GM19438 (cell line): ENCODE measurements around the gene ANKRD53.
"Not testable (repeated sequence)": the region's sequence is repeated elsewhere in the genome, so short reads cannot be mapped to it uniquely, and the experiment has no call there.

Experiments
- ATAC-seq: cut with Tn5 transposase; IDR thresholded peaks from one replicate; pipeline ENCODE4 v1.9.1; 2021; ENCODE audit warnings: low read depth; ENCODE audit not compliant: unreplicated experiment

The ANKRD53 gene

DNA sequence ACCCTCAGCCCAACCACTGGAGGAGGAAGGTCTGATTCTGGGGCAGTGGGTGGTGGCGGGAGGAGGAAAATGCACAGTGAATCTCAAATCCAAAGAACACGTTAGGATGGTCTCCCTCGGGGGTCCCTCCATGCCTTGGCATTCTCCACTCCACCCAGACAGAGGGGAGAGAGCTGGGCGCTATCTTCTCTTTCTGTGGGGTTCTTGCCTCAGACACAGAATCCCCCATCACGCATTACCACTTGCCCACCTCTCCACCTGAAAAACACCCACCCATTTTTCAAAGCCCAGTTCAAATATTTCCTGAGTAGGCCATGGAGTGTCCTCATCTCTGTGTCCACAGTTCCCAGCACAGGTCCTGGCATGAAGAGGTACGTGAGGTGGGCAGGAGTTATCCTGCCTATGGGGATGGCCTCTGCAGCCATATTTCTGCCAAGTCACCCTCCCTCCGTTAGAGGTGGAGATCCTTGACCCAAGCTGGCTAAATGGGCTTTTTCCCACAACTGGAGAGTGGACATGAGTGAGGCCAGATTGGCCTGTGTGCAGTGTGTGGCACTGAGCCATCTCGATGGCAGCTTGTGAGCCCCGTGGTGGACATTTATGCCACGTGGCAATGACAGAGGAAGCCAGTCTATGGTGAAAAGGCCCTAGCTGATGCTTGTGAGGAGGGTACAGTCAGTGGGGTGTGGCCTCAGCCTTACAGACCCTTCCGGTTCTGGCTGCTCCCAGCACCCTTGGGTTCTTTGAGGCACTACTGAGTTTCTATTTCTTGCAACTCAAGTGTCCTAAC lies 25.7 kb downstream of the ANKRD53 start:
- ATAC-seq = no peak

- ATAC-seq = no peak
Measured at GRCh38 chr2:71004857-71005256, 26.4 kb downstream of the ANKRD53 start.

GRCh38 chr2:71005271-71006202 lies 27.1 kb downstream of the ANKRD53 start:
- no peak for ATAC-seq

GRCh38 chr2:71006323-71006722 lies 27.9 kb downstream of the ANKRD53 start:
- no peak for ATAC-seq

GRCh38 chr2:71006955-71007799 lies 28.7 kb downstream of the ANKRD53 start:
- no peak for ATAC-seq

- ATAC-seq = no peak
Measured at GRCh38 chr2:71008342-71008741, 29.9 kb downstream of the ANKRD53 start.

GRCh38 chr2:71011786-71012185 lies 33.4 kb downstream of the ANKRD53 start:
- ATAC-seq = not testable (repeated sequence)

GRCh38 chr2:71018625-71019024 lies 40.2 kb downstream of the ANKRD53 start:
- ATAC-seq = no peak

DNA sequence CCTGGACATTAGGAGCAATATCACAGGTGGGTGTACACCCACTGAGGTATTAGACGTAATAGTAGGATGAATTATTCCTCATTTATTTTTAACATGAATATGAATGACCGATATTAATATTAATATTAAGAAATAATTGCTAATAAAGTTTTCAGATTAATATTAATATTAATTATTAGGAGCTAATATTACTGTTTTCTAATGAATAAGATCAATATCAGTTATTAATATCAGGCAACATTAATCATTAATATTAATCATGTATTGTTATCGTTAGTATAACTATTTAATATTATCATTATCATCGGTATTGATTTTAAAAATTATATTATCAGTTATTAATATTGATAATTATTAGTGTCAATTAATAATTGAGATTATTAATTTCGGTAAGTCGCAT lies 41.6 kb downstream of the ANKRD53 start:
- ATAC-seq = not testable (repeated sequence)

DNA sequence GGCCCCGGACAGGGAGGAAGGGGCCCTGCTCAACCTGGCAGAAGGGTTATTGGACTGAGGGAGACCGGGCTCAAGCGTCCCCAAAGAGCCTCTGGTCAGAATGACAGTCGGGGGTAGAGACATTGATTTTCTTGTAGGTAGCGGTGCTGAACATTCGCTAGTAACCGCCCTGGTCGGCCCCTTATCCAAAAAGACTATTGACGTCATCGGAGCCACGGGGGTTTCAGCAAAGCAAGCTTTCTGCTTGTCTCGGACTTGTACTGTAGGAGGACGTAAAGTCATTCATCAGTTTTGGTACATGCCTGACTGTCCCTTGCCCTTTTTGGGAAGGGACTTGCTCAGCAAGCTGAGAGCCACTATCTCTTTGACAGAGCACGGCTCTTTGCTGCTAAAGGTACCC lies 43.0 kb downstream of the ANKRD53 start:
- ATAC-seq = not testable (repeated sequence)

DNA sequence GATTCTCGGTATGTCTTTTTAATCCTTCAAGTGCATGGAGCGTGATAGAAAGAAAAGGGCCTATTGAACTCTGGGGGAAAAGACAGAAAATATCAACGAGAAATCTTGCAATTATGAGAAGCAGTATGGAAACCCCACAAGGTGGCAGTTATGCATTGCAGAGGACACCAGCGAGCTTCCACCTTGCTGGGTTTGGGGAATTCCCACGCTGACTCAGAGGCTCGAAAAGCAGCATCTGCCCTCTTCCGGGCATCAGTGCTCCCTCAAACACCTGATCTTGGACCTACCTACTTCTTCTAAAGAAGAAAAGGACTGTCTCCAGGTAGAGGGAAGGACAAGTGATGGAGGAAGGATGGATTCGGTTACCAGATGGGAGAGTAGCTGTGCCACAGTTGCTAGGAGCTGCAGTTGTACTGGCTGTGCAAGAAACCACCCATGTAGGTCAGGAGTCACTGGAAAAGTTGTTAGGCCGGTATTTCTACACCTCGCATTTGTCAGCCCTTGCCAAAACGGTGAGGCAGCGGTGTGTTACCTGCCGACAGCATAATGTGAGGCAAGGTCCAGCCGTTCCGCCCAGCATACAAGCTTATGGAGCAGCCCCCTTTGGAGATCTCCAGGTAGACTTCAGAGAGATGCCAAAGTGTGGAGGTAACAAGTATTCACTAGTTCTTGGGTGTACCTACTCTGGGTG lies 45.3 kb downstream of the ANKRD53 start:
- not testable (repeated sequence) for ATAC-seq
